ENCODE data around the gene F12. TPM values are rescaled to one million over a fixed set of nuclear protein-coding genes. Genes with fewer than 3 reads are reported as not detected.

F12 gene
- total RNA-seq, 1 experiment from 2014 or later, result 10.0 TPM

GRCh38 chr5:177362292-177362609 is 47.1 kb downstream of the F12 start:
- no peak for ATAC-seq
- no peak for TF ChIP-seq NFE2L1 (CRISPR knock-in tag; IDR thresholded peaks at IDR 0.05)
- TF ChIP-seq CDX4 (CRISPR knock-in tag; IDR thresholded peaks at IDR 0.05; ENCODE audit: borderline replicate concordance), result no peak
- TF ChIP-seq EMX1 (CRISPR knock-in tag; IDR thresholded peaks at IDR 0.05), result no peak
- no peak for TF ChIP-seq CREM (CRISPR knock-in tag; IDR thresholded peaks at IDR 0.05)
- TF ChIP-seq AFF4 (CRISPR knock-in tag; IDR thresholded peaks at IDR 0.05; ENCODE audit: borderline replicate concordance), result no peak
- TF ChIP-seq ERG (CRISPR knock-in tag; IDR thresholded peaks at IDR 0.05), result no peak
- TF ChIP-seq ELF4 (CRISPR knock-in tag; IDR thresholded peaks at IDR 0.05; ENCODE audit: low read depth), result no peak
- no peak for TF ChIP-seq JUN (CRISPR knock-in tag; IDR thresholded peaks at IDR 0.05)
- TF ChIP-seq ETV6 (CRISPR knock-in tag; IDR thresholded peaks at IDR 0.05), result no peak
- TF ChIP-seq TEAD4 (CRISPR knock-in tag; IDR thresholded peaks at IDR 0.05), result no peak
- TF ChIP-seq STAT6 (CRISPR knock-in tag; conservative IDR thresholded peaks at IDR 0.05; ENCODE audit: low read depth), result no peak
- TF ChIP-seq RORB (CRISPR knock-in tag; IDR thresholded peaks at IDR 0.05), result no peak
- TF ChIP-seq SMAD3 (CRISPR knock-in tag; IDR thresholded peaks at IDR 0.05; ENCODE audit: borderline replicate concordance), result no peak
- TF ChIP-seq SMAD4 (CRISPR knock-in tag; IDR thresholded peaks at IDR 0.05), result no peak
- no peak for TF ChIP-seq MAX (CRISPR knock-in tag; IDR thresholded peaks at IDR 0.05)
- TF ChIP-seq ATF3 (CRISPR knock-in tag; conservative IDR thresholded peaks at IDR 0.05), result no peak
- POLR2A ChIA-PET, result no interaction called here
- no peak for DNase-seq (ENCODE audit: low spot score)
- H3K9me3 Mint-ChIP-seq, result no peaks in the 10 kb centered on the region
- H3K4me3 Mint-ChIP-seq, result peak overlapping the region; percentile 76
- peaks cover 40% of the 10 kb centered on the region for H3K4me1 Mint-ChIP-seq
- peak overlapping the region; percentile 9; the same call in 1 of the 2 replicates for H3K27ac Mint-ChIP-seq
- H3K36me3 Mint-ChIP-seq, result no peaks in the 10 kb centered on the region
- CTCF ChIA-PET, result interaction anchor here (0.5 to 4.6 kb wide), 8 partner anchors 8 to 93 kb away, joined by 3 to 26 read pairs (median 5); partner anchors contain the start of gene GRK6
- H3K27me3 Mint-ChIP-seq (ENCODE audit: low read depth), result peaks cover 14% of the 10 kb centered on the region

Measured in WTC11 (cell line).